Caco-2 (cell line): Measurements from ENCODE around the gene DNAAF5. TPM values are rescaled to one million over a fixed set of nuclear protein-coding genes. Genes with fewer than 3 reads are reported as not detected.

Source experiments
- BruUV-seq: library from RNA; stranded (reverse); fragments of 400-500 nt; replicated peaks from 2 replicates; lab custom pipeline; 2021; lab: Mats Ljungman, UMichigan
- CTCF ChIA-PET: fragments of 300-600 bp; sonication (Branson Sonifier 250); formaldehyde crosslinking; loops from one replicate; lab custom pipeline; 2022; ENCODE audit warnings: antibody characterized with exemption; lab: Charles Lee
- POLR2A ChIA-PET: fragments of 300-600 bp; sonication (Branson Sonifier 250); formaldehyde crosslinking; loops from one replicate; lab custom pipeline; 2022; ENCODE audit warnings: antibody characterized with exemption; lab: Charles Lee
- DNase-seq, 2 experiments: peaks; one replicate each; pipeline versions ENCODE4 v3.0.0 to v3.0.0-alpha.2; 2020 to 2022
- H3K27me3 ChIP-seq: replicated peaks from 2 replicates; pipeline ENCODE4 v1.6.0; 2011; ENCODE audit warnings: low read length; ENCODE audit not compliant: control insufficient read depth, insufficient read depth
- H3K36me3 ChIP-seq: 2 replicates; pipeline ENCODE4 v1.5.1; 2011; ENCODE audit warnings: low read length; ENCODE audit not compliant: control insufficient read depth, insufficient read depth
- H3K4me1 ChIP-seq: fragments of 250-450 bp; sonication (Bioruptor Pico); 2 replicates; pipeline ENCODE4 v1.5.1; 2020; ENCODE audit warnings: mild to moderate bottlenecking
- H3K4me3 ChIP-seq: 2 replicates; pipeline ENCODE4 v1.5.1; 2011; ENCODE audit warnings: low read depth, mild to moderate bottlenecking, control low read depth, low read length
- H3K9me3 ChIP-seq: fragments of 250-450 bp; sonication (Bioruptor Pico); 2 replicates; pipeline ENCODE4 v1.5.1; 2020; ENCODE audit warnings: mild to moderate bottlenecking, moderate library complexity
- H3K27ac Mint-ChIP-seq: one replicate; pipeline ENCODE4 v1.8.0; 2022; ENCODE audit warnings: mixed read lengths; ENCODE audit not compliant: unreplicated experiment
- H3K27me3 Mint-ChIP-seq: one replicate; pipeline ENCODE4 v1.8.0; 2022; ENCODE audit warnings: mixed read lengths; ENCODE audit not compliant: insufficient read depth, unreplicated experiment
- H3K36me3 Mint-ChIP-seq: one replicate; pipeline ENCODE4 v1.8.0; 2022; ENCODE audit warnings: mild to moderate bottlenecking, mixed read lengths; ENCODE audit not compliant: insufficient read depth, unreplicated experiment
- H3K4me1 Mint-ChIP-seq: one replicate; pipeline ENCODE4 v1.8.0; 2022; ENCODE audit warnings: low read depth, mixed read lengths; ENCODE audit not compliant: unreplicated experiment
- H3K4me3 Mint-ChIP-seq: one replicate; pipeline ENCODE4 v1.8.0; 2022; ENCODE audit warnings: mild to moderate bottlenecking, moderate library complexity, mixed read lengths; ENCODE audit not compliant: unreplicated experiment
- H3K9me3 Mint-ChIP-seq: one replicate; pipeline ENCODE4 v1.8.0; 2022; ENCODE audit warnings: mixed read lengths; ENCODE audit not compliant: unreplicated experiment
- intact Hi-C: fragments of 100-400 bp; cut with micrococcal nuclease; formaldehyde crosslinking; loops from one replicate; pipeline ENCODE4 v1.10.0; 2022; ENCODE audit not compliant: unreplicated experiment
- total RNA-seq: library from RNA; stranded (reverse); gene quantifications from 2 replicates; pipeline ENCODE4 v1.2.3, GENCODE V29; 2022
- TF ChIP-seq, protein P1 (sequence below), 2 experiments: fragments of 200-600 bp in 1 of 2; IDR thresholded peaks; 1 replicate in 1 of 2; 2 replicates in 1 of 2; pipeline versions ENCODE4 v1.5.1 to v1.8.0; 2011 to 2022; ENCODE audit warnings: antibody characterized with exemption in 1 of 2, control low read depth in 1 of 2, inconsistent platforms in 1 of 2, low read depth in 1 of 2, low read length in 1 of 2, mild to moderate bottlenecking in 1 of 2, moderate library complexity in 1 of 2; ENCODE audit not compliant: insufficient read depth in 1 of 2, severe bottlenecking in 1 of 2, unreplicated experiment in 1 of 2

Gene DNAAF5
- total RNA-seq, 1 experiment from 2014 or later: 51.4 TPM

DNA sequence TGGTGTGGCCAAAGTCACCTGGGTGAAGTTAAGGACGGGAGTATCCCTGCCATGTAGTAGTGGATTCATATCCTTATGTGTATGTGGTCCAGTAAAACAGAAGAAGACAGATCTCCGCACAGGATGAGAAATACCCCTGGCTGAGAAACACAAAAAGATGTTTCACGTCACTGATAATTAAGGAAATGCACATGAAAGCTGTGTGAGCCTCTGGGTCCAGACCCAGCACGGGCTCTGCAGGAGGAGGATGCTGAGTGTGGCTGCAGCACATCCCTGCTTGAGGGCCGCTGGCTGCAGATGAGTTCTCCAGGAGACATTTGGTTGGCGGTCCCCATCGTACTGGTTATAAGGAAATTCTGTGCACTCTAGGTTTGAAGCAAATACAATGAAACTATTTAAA is 97.6 kb downstream of the DNAAF5 start:
- Histone ChIP-seq H3K4me1 (no peaks in the 10 kb centered on the region), H3K9me3 (no peaks in the 10 kb centered on the region), H3K27me3 (no peaks in the 10 kb centered on the region), H3K36me3 (peaks cover 4% of the 10 kb centered on the region), H3K4me3 (no peak overlapping the region)
- no TSS peak for BruUV-seq
- peaks cover 37% of the 10 kb centered on the region for H3K36me3 Mint-ChIP-seq
- CTCF ChIA-PET: no interaction called here
- intact Hi-C loops: no loop called here
- peaks cover 15% of the 10 kb centered on the region for H3K4me1 Mint-ChIP-seq
- no peak overlapping the region for H3K4me3 Mint-ChIP-seq
- POLR2A ChIA-PET: no interaction called here
- TF ChIP-seq, protein P1, sequence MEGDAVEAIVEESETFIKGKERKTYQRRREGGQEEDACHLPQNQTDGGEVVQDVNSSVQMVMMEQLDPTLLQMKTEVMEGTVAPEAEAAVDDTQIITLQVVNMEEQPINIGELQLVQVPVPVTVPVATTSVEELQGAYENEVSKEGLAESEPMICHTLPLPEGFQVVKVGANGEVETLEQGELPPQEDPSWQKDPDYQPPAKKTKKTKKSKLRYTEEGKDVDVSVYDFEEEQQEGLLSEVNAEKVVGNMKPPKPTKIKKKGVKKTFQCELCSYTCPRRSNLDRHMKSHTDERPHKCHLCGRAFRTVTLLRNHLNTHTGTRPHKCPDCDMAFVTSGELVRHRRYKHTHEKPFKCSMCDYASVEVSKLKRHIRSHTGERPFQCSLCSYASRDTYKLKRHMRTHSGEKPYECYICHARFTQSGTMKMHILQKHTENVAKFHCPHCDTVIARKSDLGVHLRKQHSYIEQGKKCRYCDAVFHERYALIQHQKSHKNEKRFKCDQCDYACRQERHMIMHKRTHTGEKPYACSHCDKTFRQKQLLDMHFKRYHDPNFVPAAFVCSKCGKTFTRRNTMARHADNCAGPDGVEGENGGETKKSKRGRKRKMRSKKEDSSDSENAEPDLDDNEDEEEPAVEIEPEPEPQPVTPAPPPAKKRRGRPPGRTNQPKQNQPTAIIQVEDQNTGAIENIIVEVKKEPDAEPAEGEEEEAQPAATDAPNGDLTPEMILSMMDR (IDR thresholded peaks at IDR 0.05; ENCODE audit: insufficient read depth in 1 of 2, low read depth in 1 of 2, low read length in 1 of 2, severe bottlenecking in 1 of 2, unreplicated experiment in 1 of 2): no peak
- H3K27me3 Mint-ChIP-seq: no peaks in the 10 kb centered on the region
- no peak overlapping the region for H3K27ac Mint-ChIP-seq
- no peak for DNase-seq
- H3K9me3 Mint-ChIP-seq: no peaks in the 10 kb centered on the region

DNA sequence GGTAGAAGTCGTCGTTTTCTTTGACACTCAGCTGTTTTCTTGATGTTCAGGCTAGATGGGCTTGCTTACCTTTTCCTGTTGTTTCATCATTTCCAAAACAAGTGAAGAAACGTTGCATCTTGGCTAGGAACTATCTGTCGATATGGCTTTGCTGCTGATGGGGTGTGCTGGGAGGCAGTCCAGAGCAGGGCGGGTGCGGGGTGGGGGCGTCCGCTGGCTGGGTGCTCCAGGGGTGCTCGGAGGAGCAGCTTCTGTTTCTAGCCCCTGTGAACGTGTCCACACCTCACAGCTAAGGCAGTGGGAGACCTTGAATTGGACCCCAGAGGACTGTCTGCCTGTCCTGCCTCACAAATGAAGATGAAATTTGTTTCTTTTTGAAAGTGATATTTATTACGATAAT is 98.2 kb downstream of the DNAAF5 start:
- no TSS peak for BruUV-seq
- H3K27me3 ChIP-seq: no peaks in the 10 kb centered on the region
- Mint-ChIP-seq H3K4me3 (no peak overlapping the region), H3K4me1 (peaks cover 11% of the 10 kb centered on the region), H3K27me3 (no peaks in the 10 kb centered on the region), H3K36me3 (peaks cover 37% of the 10 kb centered on the region), H3K9me3 (no peaks in the 10 kb centered on the region), H3K27ac (no peak overlapping the region)
- no peak for DNase-seq
- H3K9me3 ChIP-seq: no peaks in the 10 kb centered on the region
- H3K36me3 ChIP-seq: peaks cover 4% of the 10 kb centered on the region
- intact Hi-C loops: no loop called here
- no peak overlapping the region for H3K4me3 ChIP-seq
- TF ChIP-seq, protein P1 (IDR thresholded peaks at IDR 0.05; ENCODE audit: insufficient read depth in 1 of 2, low read depth in 1 of 2, low read length in 1 of 2, severe bottlenecking in 1 of 2, unreplicated experiment in 1 of 2): no peak
- ChIA-PET POLR2A (interaction anchor here (0.7 kb wide), 1 partner anchor 286 kb away, joined by 4 read pairs; no protein-coding TSS in a partner anchor), CTCF (no interaction called here)
- no peaks in the 10 kb centered on the region for H3K4me1 ChIP-seq

DNA sequence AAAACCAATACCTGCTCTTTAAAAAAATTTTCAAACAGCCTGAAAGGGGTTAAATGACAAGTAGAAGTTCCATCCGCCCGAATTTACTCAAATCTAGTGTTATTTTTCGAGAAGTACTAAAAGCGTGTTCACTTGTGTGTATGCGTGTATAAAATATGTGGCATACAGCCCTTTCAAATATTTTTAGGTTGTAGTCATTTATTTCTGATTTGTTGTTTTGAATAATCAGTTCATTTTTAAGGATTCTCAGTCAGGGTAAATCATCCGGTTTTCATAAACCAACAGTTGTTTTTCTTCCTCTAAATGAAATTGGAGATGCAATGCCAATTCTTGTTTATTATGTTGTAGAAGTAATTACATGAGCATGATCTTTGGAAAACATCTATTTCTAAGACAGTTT is 98.9 kb downstream of the DNAAF5 start:
- no peak overlapping the region for H3K4me3 Mint-ChIP-seq
- BruUV-seq: no TSS peak
- H3K4me3 ChIP-seq: no peak overlapping the region
- intact Hi-C loops: no loop called here
- no peaks in the 10 kb centered on the region; the same call in 1 of the 2 replicates for H3K4me1 ChIP-seq
- H3K4me1 Mint-ChIP-seq: peaks cover 13% of the 10 kb centered on the region
- H3K27ac Mint-ChIP-seq: no peak overlapping the region
- H3K36me3 Mint-ChIP-seq: peaks cover 30% of the 10 kb centered on the region
- H3K36me3 ChIP-seq: peaks cover 4% of the 10 kb centered on the region
- no peaks in the 10 kb centered on the region for H3K27me3 Mint-ChIP-seq
- no peaks in the 10 kb centered on the region for H3K9me3 Mint-ChIP-seq
- H3K27me3 ChIP-seq: no peaks in the 10 kb centered on the region
- ChIA-PET POLR2A (interaction anchor here (0.7 kb wide), 1 partner anchor 287 kb away, joined by 4 read pairs; no protein-coding TSS in a partner anchor), CTCF (no interaction called here)
- H3K9me3 ChIP-seq: no peaks in the 10 kb centered on the region
- DNase-seq: no peak
- TF ChIP-seq, protein P1 (IDR thresholded peaks at IDR 0.05; ENCODE audit: insufficient read depth in 1 of 2, low read depth in 1 of 2, low read length in 1 of 2, severe bottlenecking in 1 of 2, unreplicated experiment in 1 of 2): no peak
